GM18909 (cell line): ENCODE measurements around the gene NTNG2.
A peak's percentile ranks its signal among the peaks of the same experiment; 100 is the strongest.

ENCODE experiments used
- ATAC-seq: cut with Tn5 transposase; IDR thresholded peaks from one replicate; pipeline ENCODE4 v1.9.1; 2021; ENCODE audit warnings: mild to moderate bottlenecking; ENCODE audit not compliant: unreplicated experiment, poor library complexity

Gene NTNG2

DNA sequence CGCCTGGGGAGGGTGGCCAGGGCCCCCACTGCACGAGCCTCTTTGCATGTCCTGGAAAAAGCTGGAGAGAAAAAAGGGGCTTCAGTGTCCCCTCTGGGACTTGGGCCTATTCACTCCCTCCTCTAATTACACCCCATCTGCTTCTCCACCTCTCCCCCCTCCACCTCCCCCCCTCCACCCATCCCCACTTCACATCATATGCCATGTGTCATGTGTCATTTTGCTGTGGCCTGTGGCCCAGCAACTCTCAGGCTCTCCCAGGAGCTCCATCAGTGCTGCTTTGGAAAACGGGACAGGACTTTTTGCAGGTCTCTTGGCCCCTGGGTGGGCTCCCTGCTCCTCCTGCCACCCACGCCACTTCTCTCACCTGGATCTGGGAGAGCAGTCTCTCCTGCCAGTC is 68.7 kb downstream of the NTNG2 start:
- ATAC-seq = no peak

DNA sequence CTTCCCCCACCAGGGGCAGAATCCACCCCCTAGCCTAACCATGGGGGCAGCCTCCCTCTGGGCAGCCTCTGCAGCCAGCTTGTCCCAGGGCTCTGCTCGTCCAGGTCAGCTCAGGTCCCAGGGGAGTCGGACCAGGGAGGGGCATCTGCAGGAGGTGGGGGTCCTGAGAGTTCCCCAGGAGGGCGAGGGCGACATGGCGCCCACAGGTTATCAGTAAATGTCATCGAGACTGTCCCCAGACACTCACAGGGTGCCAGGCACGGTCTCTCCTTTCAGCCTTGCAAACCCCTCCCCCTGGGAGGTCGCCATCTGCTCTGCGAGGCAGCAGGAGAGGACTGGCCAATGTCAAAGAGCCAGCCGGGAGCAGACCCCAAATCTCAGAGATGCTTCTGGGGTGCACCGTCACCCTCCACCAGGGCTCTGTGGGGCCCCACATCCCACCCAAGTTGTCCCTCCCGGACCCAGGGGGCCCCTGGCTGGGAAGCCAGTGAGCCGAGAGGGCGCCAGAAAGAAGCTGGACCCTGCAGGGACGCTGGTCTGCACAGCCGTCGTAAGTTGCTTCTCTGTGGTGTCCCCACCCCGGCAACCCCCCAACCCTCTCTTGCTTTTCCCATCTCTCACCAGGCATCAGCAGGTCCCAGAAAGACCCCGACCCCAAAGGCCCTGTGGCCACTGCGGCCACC is 69.3 kb downstream of the NTNG2 start:
- no peak for ATAC-seq

DNA sequence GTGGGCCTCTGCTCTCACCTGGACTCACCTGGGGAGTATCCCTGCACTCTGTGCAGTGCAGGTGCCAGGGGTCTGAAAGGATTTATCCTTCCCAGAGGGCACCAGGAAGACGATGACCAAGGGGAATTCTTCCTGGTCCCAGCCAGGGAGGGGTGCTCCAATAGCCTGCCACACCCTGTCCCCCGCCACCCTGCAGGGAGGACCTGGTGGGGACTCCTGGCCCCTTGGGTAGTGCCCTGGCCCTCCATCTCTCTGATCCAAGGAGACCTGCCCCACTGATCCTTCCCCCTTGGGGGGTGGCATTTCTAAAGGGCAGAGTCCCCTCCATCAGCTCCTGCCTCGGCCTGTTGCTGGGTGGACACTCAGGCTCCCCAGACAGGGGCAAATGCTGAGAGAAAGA is 70.7 kb downstream of the NTNG2 start:
- no peak for ATAC-seq

DNA sequence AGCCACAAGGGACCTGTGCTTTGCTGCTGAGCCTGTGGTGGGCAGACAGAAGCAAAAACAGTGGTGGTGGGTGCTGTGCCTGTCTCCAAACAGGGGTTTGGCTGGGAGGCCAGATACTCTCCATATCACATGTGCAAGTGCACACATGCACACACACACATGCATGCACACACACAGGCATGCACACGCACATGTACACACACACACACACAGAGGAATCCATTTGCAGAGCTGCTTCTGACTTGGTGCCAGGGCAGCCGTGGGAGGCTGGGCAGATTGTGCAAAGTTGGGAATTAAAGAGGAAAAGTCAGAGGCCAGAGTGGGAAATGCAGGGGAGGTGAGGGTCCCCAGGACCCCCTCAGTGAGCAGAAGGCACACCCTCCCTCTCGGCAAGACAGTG is 71.3 kb downstream of the NTNG2 start:
- no peak for ATAC-seq

DNA sequence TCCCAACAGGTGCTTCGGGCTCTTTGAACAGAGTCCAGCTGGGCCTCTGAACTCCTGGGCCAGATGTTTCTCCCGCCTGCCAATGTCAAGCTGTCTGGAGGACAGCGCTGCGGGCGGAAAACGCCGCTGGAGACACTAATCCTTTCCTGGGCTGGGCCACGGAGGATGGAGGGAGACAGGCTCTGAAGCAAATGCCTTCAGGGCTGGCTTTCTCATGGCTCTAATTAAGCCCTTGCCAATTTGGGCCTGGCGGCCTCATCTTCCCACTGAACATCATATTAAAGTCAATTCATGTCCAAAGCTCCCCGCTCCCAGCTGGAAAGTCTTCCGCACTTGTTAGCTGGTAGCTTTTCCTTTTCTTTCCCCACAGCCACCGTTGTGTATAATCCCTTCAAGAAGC is 72.7 kb downstream of the NTNG2 start:
- ATAC-seq = no peak

DNA sequence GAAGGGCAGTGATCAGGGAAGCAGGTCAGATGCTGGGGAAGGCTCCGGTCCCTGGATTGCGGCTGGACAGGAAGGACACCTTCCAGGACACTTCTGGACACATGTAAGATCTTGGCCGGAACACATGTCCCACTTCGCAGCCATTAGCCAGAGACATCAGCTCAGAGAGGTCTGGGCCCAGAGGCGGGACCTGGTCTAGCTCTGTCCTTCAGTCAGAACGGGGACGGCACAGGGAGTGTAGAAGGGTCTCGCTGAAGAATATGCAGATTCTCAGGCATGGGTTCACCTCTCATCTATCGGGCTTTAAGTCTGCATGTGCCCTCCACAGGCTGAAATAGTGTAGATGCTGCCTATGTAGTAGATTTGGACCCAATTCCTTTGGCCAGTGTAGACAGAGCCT is 73.3 kb downstream of the NTNG2 start:
- ATAC-seq = no peak

DNA sequence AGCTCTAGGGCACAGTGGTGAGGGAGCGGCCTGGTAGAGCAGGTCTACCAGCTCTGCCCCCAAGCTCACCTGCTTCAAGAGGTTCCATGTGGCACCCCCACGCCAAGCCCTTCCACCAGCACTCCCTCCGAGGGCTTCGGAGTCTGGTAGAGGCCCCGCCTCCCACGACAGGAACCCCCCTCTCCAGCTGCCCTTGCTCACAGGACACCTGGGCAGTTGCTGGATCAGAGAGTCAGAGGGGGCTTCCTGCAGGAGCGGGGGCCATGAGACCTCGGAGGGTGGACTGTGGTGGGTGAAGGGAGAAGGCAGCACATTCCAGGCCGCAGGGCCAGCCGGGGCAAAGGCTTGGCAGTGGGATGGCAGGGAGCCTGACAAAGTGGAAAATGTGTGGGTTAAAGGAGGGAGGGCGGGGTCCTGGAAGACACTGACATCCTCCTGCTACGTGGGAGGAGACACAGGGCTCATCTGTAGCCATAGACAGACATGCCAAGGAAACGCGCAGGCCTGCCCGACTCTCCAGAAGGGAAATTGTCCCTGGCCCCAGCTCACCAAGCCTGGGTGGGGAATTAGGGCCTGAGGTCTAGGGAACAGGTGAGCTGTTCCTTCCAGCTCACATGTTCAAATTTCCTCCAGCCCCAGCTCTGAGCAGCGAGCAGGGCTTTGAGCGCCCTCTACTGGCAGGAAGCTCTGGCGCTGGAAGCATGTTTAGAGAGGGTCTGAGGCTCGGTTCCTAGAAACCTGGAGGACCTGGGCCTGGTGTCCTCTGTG is 74.2 kb downstream of the NTNG2 start:
- ATAC-seq = no peak

DNA sequence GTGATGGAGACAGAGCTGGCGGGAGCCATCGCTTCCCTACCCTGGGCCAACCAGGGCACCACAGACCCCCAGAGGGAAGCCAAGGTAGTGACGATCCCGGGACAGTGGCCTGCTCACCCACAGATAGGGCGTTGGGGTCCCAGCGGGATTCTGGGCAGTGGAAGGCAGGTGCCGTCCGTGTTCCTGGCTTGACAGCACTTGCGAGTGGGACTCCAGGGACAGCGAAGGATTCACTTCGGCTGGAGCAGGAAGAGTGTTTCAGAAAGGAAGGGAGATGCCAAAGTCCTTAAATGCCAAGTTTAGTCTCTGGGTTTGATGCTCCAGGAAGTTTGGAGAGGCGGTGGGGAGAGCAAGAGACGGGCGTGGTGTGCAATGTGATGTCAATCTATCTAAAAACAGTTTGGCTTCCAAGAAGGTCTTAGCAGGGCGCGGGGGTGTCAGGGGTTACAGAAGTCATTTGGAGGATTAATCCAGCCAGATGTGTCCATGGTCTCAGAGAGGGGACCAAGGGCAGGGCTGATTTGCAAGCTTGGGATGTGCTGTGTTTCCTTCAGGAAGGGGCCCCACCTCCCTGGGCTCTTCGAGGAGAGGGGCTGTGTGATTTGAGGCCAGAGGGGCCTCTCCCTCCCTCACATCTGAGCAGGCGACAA is 74.9 kb downstream of the NTNG2 start:
- no peak for ATAC-seq

DNA sequence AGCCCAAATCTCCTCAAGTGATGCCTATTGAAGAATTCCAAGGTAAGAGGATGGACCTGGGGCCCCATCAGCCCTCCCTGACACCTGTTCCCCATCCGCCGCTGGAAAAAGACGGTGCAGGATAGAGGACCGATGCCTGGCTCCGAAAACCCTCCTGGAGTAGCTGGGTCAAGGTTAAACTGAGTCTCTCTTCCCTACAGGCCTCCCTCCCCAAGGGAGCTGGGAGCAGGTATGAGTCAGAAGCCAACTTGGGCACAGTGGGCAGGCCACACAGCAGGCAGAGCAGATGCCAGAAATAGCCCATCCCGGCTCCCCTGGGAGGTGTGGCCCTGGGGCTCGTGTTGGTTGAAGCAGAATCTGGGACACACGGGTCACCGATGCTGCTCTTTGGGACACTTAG is 75.6 kb downstream of the NTNG2 start:
- no peak for ATAC-seq

DNA sequence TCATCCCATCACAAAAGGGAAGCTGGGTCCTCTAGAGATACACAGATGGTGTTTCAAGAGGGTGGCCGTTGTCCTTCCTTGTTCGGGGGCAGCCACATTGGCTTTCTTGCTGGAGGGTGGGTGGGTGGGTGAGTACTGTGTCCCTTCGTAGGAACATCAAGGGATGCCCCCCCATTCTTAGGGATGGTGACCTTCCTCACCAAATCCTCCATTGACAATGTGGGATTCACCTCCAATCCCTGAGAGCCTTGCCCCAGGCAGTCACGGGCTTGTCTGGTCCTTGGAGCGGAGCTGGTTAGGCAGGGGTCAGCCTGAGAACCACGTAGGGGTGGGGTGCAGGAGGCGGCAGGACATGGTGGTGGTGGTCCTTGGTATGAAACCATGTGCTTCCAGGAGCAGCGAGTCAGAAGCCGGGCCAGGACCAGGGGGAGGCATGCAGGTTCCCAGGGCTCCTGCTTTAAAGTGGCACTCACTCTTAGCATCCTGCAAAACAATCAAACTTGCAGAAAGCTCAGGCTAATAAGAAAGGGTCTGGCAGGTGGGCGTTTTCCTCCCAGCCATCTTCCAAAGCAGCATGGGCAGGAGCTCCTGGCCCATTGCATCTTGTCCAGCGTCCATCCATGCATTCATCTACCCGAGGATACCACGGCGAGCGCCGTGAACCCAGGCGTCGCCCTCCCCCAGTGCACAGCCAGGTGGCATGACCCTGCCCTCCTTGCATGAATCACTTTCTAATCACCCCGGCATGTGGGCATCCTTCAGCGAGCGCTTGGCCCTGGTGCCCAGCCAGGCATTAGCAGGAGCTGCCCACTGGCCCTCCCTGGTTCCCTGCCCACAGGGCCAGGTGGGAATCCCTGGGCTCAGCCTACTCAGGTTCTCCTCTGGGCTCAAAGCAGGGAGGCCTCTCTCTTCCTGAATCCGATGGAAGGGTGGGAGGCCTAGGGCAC is 76.4 kb downstream of the NTNG2 start:
- ATAC-seq = no peak

DNA sequence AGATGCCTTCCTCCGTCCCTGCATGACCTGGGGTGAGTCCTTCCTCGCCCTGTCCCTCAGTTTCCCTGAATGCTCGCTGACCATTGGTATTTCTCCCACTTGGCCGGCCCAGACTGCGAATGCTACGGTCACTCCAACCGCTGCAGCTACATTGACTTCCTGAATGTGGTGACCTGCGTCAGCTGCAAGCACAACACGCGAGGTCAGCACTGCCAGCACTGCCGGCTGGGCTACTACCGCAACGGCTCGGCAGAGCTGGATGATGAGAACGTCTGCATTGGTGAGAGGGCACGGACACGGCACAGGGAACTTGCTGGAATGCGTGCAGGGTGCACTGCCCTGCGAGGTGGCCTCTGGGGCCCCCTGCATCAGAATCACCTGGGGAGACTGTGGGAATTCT is 77.1 kb downstream of the NTNG2 start:
- no peak for ATAC-seq

DNA sequence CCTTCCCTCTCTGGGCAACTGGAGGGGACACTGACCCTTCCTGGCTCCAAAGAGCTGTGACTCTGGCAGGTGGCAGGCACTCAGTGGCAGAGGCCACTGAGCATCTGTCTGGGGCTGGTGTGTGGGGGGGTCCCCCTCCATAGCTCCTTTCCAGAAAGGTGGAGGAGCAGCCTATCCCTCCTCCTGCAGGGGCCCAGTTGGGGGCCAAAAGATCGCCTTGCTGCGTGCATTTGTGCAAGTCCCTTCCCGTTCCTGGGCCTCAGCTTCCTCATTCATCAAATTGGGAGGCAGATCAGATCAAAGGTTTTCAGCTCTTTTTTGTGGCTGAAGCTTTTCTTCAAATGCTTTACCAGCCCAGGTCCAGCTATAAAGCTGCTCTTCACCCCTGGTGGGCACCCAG is 77.7 kb downstream of the NTNG2 start:
- no peak for ATAC-seq

DNA sequence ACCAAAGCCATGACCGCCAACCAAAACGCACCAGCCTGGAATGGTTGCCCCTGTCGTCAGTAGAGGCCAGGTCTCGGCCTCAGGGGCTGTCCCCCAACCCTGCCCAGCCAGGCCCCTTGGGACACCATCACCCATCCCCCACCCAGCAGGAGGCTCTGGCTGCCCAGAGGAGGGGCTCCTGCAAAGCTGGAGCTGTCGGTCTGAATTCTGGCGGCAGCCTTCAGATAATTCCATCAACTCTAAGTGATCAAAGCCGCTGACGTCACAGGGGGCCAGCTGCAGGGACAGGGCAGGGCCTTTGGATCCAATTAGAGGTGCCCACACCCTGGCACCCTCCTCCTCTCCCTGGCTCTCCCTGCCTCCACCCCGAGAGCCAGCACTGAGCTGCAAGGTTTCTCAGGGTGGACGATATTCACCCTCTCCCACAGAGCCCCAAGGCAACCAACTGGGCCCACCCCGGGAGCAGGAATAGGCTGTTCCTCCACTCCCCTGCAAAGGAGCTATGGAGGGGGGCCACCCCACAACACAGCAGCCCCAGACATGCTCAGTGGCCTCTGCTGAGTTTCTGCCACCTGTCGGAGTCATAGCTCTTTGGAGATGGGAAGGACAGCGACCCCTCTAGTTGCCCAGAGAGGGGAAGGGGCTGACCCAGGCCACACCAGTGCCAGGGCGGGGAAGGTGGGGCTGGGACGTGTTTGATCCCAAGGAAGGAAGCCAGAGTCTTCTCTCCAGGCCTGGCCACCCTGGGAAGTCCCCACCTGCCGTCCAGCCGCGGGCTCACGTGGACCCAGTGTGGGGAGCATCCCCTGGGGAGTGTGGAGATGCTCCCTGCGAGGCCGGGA is 78.4 kb downstream of the NTNG2 start:
- ATAC-seq = no peak

DNA sequence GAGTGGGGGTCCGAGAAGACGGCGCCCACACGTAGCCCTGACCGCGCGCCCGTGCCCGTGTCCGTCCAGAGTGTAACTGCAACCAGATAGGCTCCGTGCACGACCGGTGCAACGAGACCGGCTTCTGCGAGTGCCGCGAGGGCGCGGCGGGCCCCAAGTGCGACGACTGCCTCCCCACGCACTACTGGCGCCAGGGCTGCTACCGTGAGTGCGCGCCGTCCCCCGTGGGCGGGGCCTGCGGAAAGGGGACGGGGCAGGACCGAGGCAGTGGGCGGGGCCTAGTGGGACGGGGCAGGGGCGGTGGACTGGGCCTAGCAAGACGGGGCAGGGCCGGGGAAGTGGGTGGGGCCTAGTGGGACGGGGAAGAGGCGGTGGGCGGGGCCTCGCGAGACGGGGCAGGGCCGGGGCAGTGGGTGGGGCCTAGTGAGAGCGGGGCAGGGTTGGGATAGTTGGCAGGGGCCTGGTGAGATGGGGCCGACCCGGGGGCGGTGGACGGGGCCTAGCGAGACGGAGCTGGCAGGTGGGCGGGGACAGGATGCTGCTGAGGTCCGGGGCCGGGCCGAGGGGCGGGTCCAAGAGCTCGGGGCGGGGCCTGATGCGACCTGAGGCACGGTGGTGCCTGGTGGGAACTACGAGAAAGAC is 79.1 kb downstream of the NTNG2 start:
- peak; percentile 76 for ATAC-seq

DNA sequence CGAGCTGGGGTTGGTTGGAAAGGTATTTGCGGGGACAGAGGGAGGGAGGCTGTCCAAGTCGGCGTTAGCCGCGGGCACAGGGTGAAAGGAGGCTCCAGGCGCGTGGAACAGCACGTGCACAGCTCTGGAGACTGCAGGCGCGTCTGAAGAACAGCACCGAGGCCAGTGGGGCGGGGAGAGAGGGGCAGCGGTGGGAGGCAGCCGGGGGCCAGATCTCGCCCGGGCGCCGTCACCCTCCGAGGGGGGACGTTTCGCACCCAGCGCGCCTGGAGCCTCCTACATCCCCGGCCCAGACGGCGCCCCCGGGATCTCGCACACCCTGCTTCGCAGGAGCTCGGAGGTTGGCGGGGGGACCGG is 79.6 kb downstream of the NTNG2 start:
- ATAC-seq = peak; percentile 12

DNA sequence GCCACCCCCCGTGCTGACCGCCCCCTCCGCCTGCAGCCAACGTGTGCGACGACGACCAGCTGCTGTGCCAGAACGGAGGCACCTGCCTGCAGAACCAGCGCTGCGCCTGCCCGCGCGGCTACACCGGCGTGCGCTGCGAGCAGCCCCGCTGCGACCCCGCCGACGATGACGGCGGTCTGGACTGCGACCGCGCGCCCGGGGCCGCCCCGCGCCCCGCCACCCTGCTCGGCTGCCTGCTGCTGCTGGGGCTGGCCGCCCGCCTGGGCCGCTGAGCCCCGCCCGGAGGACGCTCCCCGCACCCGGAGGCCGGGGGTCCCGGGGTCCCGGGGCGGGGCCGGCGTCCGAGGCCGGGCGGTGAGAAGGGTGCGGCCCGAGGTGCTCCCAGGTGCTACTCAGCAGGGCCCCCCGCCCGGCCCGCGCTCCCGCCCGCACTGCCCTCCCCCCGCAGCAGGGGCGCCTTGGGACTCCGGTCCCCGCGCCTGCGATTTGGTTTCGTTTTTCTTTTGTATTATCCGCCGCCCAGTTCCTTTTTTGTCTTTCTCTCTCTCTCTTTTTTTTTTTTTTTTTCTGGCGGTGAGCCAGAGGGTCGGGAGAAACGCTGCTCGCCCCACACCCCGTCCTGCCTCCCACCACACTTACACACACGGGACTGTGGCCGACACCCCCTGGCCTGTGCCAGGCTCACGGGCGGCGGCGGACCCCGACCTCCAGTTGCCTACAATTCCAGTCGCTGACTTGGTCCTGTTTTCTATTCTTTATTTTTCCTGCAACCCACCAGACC is 80.2 kb downstream of the NTNG2 start:
- ATAC-seq = peak; percentile 2

DNA sequence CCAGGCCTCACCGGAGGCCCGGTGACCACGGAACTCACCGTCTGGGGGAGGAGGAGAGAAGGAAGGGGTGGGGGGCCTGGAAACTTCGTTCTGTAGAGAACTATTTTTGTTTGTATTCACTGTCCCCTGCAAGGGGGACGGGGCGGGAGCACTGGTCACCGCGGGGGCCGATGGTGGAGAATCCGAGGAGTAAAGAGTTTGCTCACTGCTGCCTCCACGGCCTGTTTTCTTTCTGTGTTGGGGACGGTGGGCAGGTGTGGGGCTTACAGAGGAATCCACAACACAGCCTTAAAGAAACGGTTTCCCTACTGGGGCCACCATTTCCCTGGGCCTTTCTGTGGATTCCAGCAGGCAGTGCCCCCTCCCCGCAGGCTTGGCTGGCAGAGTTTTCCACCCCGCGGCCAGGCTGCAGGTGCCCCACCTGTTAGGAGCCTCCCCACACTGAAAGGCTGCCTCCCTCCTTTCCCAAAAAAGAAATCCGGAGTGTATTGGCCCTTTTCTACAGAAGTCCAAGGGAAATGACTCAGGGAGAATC is 80.8 kb downstream of the NTNG2 start:
- no peak for ATAC-seq
